Lower lobe of right lung (tissue), 2 donors: ENCODE measurements around the gene SH3PXD2A. TPM values are rescaled to one million over a fixed set of nuclear protein-coding genes. Genes with fewer than 3 reads are reported as not detected.

Experiments
- ATAC-seq, 2 donors: fragments of 200-7000 bp; cut with Tn5 transposase; one replicate each; pipeline ENCODE4 v1.9.1; 2020 to 2022; ENCODE audit warnings: mild to moderate bottlenecking in 2 of 2, moderate library complexity in 2 of 2
- DNase-seq: peaks from one replicate; pipeline ENCODE4 v3.0.0-alpha.2; 2020
- H3K27ac ChIP-seq: fragments of 200-600 bp; one replicate; pipeline ENCODE4 v1.8.0; 2022
- H3K27me3 ChIP-seq: fragments of 200-600 bp; one replicate; pipeline ENCODE4 v1.8.0; 2022; ENCODE audit warnings: low read depth
- H3K36me3 ChIP-seq: fragments of 200-600 bp; one replicate; pipeline ENCODE4 v1.8.0; 2022; ENCODE audit warnings: mild to moderate bottlenecking
- H3K4me1 ChIP-seq: fragments of 200-600 bp; one replicate; pipeline ENCODE4 v1.8.0; 2022
- H3K4me3 ChIP-seq: fragments of 200-600 bp; one replicate; pipeline ENCODE4 v1.8.0; 2022; ENCODE audit warnings: mild to moderate bottlenecking
- H3K9me3 ChIP-seq: fragments of 200-600 bp; one replicate; pipeline ENCODE4 v1.8.0; 2022
- CTCF ChIP-seq: fragments of 200-600 bp; IDR thresholded peaks from one replicate; pipeline ENCODE4 v1.8.0; 2022; ENCODE audit warnings: antibody characterized with exemption, mild to moderate bottlenecking
- intact Hi-C: fragments of 100-400 bp; cut with DNase I; formaldehyde crosslinking; loops from one replicate; pipeline ENCODE4 v1.11.0; 2022
- total RNA-seq: library from RNA; stranded (reverse); fragmentation: NEBNext Ultra II Directional; extraction: Animal tissue kit (Norgen Biotek cat#: 25700); gene quantifications from one replicate; pipeline ENCODE4 v1.2.1, GENCODE V29; 2021
- donor health status: DM: no; HTN: yes; CAD: no; lungs with severe emphysema.

Gene SH3PXD2A
- total RNA-seq, 1 donor from 2014 or later = 34.8 TPM

- H3K9me3 ChIP-seq = no peaks in the 10 kb centered on the region
- no peak for ATAC-seq
- no peaks in the 10 kb centered on the region for H3K27me3 ChIP-seq
- intact Hi-C loops = no loop called here
- no peak for DNase-seq
- no peak for TF ChIP-seq CTCF
- peaks cover 12% of the 10 kb centered on the region for H3K4me1 ChIP-seq
- H3K36me3 ChIP-seq = peaks cover 68% of the 10 kb centered on the region
- H3K27ac ChIP-seq = no peak overlapping the region
- no peak overlapping the region for H3K4me3 ChIP-seq
Observed at GRCh38 chr10:103876155-103876554, 20.8 kb upstream of the SH3PXD2A start.

GRCh38 chr10:103874730-103875129 lies 19.4 kb upstream of the SH3PXD2A start:
- H3K9me3 ChIP-seq = no peaks in the 10 kb centered on the region
- peaks cover 53% of the 10 kb centered on the region for H3K36me3 ChIP-seq
- intact Hi-C loops = no loop called here
- peaks cover 12% of the 10 kb centered on the region for H3K4me1 ChIP-seq
- no peaks in the 10 kb centered on the region for H3K27me3 ChIP-seq
- DNase-seq (no peak), ATAC-seq (peak in 1 of 2 donors; percentile 40)
- no peak for TF ChIP-seq CTCF
- no peak overlapping the region for H3K4me3 ChIP-seq
- H3K27ac ChIP-seq = no peak overlapping the region

- intact Hi-C loops = no loop called here
- Histone ChIP-seq H3K36me3 (peaks cover 29% of the 10 kb centered on the region), H3K4me3 (no peak overlapping the region), H3K27me3 (no peaks in the 10 kb centered on the region), H3K27ac (no peak overlapping the region), H3K9me3 (no peaks in the 10 kb centered on the region), H3K4me1 (peaks cover 12% of the 10 kb centered on the region)
- no peak for TF ChIP-seq CTCF
- ATAC-seq (peak in 1 of 2 donors; percentile 39), DNase-seq (no peak)
Observed at GRCh38 chr10:103872137-103872931, 17.0 kb upstream of the SH3PXD2A start.

GRCh38 chr10:103871006-103871405 lies 15.6 kb upstream of the SH3PXD2A start:
- Histone ChIP-seq H3K36me3 (peaks cover 22% of the 10 kb centered on the region), H3K27ac (no peak overlapping the region), H3K4me1 (peaks cover 12% of the 10 kb centered on the region), H3K9me3 (no peaks in the 10 kb centered on the region), H3K4me3 (no peak overlapping the region), H3K27me3 (no peaks in the 10 kb centered on the region)
- DNase-seq (no peak), ATAC-seq (no peak)
- TF ChIP-seq CTCF = no peak
- intact Hi-C loops = no loop called here

- H3K9me3 ChIP-seq = peaks cover under 1% of the 10 kb centered on the region
- H3K36me3 ChIP-seq = peaks cover 22% of the 10 kb centered on the region
- H3K4me3 ChIP-seq = no peak overlapping the region
- H3K4me1 ChIP-seq = peaks cover 12% of the 10 kb centered on the region
- no peaks in the 10 kb centered on the region for H3K27me3 ChIP-seq
- TF ChIP-seq CTCF = no peak
- no peak for ATAC-seq
- intact Hi-C loops = no loop called here
- DNase-seq = no peak
- H3K27ac ChIP-seq = no peak overlapping the region
Observed at GRCh38 chr10:103870516-103870915, 15.1 kb upstream of the SH3PXD2A start.
